ENCODE results near the gene VEGFB.

GRCh38 chr11:64241491-64242374, 7.3 kb downstream of the VEGFB start:
- TF ChIP-seq, protein P1, sequence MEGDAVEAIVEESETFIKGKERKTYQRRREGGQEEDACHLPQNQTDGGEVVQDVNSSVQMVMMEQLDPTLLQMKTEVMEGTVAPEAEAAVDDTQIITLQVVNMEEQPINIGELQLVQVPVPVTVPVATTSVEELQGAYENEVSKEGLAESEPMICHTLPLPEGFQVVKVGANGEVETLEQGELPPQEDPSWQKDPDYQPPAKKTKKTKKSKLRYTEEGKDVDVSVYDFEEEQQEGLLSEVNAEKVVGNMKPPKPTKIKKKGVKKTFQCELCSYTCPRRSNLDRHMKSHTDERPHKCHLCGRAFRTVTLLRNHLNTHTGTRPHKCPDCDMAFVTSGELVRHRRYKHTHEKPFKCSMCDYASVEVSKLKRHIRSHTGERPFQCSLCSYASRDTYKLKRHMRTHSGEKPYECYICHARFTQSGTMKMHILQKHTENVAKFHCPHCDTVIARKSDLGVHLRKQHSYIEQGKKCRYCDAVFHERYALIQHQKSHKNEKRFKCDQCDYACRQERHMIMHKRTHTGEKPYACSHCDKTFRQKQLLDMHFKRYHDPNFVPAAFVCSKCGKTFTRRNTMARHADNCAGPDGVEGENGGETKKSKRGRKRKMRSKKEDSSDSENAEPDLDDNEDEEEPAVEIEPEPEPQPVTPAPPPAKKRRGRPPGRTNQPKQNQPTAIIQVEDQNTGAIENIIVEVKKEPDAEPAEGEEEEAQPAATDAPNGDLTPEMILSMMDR (IDR thresholded peaks at IDR 0.05): no peak
- TF ChIP-seq, protein P2, sequence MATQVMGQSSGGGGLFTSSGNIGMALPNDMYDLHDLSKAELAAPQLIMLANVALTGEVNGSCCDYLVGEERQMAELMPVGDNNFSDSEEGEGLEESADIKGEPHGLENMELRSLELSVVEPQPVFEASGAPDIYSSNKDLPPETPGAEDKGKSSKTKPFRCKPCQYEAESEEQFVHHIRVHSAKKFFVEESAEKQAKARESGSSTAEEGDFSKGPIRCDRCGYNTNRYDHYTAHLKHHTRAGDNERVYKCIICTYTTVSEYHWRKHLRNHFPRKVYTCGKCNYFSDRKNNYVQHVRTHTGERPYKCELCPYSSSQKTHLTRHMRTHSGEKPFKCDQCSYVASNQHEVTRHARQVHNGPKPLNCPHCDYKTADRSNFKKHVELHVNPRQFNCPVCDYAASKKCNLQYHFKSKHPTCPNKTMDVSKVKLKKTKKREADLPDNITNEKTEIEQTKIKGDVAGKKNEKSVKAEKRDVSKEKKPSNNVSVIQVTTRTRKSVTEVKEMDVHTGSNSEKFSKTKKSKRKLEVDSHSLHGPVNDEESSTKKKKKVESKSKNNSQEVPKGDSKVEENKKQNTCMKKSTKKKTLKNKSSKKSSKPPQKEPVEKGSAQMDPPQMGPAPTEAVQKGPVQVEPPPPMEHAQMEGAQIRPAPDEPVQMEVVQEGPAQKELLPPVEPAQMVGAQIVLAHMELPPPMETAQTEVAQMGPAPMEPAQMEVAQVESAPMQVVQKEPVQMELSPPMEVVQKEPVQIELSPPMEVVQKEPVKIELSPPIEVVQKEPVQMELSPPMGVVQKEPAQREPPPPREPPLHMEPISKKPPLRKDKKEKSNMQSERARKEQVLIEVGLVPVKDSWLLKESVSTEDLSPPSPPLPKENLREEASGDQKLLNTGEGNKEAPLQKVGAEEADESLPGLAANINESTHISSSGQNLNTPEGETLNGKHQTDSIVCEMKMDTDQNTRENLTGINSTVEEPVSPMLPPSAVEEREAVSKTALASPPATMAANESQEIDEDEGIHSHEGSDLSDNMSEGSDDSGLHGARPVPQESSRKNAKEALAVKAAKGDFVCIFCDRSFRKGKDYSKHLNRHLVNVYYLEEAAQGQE (IDR thresholded peaks at IDR 0.05): no peak

Measured in A549 (cell line).